HG03558 (cell line): ENCODE measurements around the gene ADAT2.

Experiments used
- ATAC-seq: cut with Tn5 transposase; IDR thresholded peaks from one replicate; pipeline ENCODE4 v1.9.1; 2021; ENCODE audit warnings: moderate number of reproducible peaks; ENCODE audit not compliant: unreplicated experiment; ENCODE audit errors: extremely low read depth

ADAT2 gene

DNA sequence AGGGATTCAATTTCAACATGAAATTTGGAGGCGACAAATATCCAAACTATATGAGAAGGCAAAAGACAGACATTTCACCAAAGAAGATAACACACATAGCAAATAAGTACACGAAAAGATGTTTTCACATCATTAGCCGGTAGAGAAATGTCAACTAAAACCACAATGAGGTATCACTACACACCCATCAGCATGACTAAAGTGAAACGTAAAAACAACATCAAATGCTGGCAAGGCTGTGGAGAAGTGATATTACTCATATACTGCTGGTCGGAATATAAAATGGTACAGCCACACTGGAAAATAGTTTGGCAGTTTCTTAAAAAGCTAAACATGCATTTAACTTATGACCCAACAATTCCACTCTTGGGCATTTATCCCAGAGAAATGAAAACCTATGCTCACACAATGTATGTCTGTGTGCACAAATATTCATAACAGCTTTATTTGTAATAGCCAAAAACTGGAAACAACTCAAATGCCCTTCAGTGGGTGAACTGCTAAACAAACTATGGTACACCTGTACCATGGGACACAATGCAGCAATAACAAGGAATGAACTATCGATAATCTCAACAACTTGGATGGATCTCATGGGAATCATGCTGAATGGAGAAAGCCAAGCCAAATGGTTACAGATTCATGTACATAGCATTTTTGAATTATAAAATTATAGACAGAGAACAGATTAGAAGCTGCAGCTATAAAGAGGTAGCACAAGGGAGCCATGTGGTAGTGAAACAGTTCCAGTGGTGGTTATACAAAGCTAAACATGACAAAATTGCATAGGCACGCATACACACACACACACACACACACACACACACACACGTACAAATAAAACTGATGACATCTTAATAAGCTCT is 8.6 kb downstream of the ADAT2 start:
- no peak for ATAC-seq

GRCh38 chr6:143441010-143441409 is 9.5 kb downstream of the ADAT2 start:
- no peak for ATAC-seq

DNA sequence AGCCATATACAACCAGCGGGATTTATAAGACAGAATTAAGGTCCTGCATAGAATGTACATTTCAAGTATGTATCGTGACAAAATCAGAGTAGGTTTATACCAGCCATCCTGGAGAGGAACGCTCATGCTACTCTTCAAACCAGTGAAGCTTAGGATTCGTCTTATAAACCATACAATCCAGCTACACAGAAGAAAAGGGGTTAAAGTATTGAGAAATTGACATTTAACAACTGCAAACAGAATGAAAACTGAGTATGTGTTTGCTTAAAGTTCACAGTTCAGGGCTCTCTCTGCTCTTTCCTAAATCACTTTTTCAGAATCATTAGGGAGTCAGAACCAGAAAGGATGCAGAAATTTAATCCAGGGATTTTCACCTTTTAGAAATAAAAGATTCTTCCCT is 17.9 kb downstream of the ADAT2 start:
- no peak for ATAC-seq

DNA sequence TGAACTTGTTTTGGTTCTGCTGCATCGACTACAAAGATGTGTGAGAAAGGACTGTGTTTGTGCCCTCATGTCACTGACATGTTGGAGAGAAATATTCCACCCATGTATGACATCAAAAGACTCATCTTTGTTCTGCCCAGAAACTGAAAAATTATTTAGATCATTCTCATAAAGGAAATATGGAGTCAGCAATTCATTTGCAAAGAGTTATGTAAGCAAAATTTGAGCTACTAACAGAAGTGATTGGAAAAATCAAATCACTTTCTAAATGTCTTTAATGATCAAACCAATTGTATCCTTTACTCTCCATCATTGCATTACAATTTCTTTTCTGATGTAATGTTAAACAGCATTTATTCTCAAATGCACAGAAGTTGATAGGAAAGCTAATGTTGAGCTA is 19.3 kb downstream of the ADAT2 start:
- no peak for ATAC-seq

- ATAC-seq, result no peak
Observed at GRCh38 chr6:143429970-143430369, 20.5 kb downstream of the ADAT2 start.

- ATAC-seq, result peak; percentile 99
Observed at GRCh38 chr6:143427109-143427817, 23.2 kb downstream of the ADAT2 start.

DNA sequence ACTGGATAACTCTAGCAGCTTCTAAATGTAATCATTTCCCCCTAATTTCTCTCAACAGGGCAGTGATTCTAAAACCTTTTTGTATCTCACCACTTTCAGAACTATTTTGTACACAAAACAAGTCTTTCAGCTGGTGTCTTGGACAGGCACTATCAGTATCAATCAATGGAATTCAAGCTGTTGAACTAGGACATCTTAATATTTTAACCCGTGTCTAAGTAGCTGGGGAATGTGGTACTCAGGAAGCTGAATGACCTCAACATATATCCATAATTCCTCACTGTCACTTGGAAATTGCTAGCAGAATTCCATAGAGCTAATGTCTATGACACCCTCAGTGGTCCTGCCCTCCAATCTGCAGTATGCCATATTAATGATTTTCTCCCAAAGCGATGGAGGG is 24.5 kb downstream of the ADAT2 start:
- ATAC-seq, result no peak

DNA sequence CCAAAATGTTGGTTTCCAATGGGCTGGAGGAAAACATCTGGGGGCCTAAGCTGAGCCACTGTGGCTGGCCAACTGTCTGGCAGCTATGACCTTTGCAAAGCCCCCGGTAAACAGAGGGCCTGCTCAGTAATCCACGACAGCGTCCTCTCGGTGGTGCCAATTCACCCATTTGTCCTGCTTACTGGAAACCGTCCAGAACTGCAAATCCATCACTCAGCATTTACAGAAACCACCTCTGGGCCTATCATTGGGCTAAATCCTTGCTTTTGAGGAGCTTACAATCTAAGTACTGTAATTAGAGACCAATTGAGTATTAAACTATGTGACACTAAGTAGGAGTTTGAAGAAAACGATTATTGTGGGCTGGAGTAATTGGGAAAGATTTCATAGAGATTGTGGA is 31.0 kb downstream of the ADAT2 start:
- ATAC-seq, result no peak

- ATAC-seq, result no peak
Observed at GRCh38 chr6:143414769-143415168, 35.7 kb downstream of the ADAT2 start.

GRCh38 chr6:143410859-143411270 is 39.6 kb downstream of the ADAT2 start:
- no peak for ATAC-seq

DNA sequence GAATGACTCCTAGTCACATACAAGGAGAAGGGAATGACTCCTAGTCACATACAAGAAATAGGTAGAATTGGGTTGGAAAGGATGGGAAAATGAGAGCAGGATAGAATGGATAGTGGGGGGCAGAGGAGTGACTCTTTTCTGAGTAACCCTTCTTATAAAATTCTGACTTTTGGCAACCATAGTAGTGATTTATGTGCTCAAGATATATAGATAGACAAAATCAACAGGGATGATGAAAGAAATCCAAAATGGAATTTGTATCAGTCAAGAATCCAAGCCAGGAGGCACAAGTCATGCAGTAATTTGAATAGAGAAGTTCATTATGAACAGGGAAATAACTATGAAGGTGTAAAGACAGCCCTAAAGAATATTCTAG is 41.7 kb downstream of the ADAT2 start:
- no peak for ATAC-seq

GRCh38 chr6:143408151-143408786 is 42.2 kb downstream of the ADAT2 start:
- no peak for ATAC-seq

DNA sequence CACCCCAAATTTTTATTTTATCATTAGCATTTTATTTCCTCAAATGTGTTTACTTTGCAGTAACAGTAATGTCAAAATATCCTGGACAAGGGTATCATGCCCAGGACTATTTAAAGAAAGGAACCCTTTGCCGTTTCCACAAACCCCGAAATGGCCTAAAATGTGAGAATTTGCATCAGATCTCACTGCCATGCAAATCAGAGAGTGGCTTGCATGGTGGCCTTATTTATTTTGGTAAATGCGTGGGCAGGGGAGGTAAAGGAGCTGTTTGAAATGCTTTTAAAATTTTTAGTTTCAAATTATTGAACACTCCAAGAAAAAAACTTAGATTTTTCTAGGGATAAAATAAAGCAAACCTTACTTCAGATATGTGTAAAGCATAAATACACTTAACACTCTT is 43.8 kb downstream of the ADAT2 start:
- no peak for ATAC-seq

DNA sequence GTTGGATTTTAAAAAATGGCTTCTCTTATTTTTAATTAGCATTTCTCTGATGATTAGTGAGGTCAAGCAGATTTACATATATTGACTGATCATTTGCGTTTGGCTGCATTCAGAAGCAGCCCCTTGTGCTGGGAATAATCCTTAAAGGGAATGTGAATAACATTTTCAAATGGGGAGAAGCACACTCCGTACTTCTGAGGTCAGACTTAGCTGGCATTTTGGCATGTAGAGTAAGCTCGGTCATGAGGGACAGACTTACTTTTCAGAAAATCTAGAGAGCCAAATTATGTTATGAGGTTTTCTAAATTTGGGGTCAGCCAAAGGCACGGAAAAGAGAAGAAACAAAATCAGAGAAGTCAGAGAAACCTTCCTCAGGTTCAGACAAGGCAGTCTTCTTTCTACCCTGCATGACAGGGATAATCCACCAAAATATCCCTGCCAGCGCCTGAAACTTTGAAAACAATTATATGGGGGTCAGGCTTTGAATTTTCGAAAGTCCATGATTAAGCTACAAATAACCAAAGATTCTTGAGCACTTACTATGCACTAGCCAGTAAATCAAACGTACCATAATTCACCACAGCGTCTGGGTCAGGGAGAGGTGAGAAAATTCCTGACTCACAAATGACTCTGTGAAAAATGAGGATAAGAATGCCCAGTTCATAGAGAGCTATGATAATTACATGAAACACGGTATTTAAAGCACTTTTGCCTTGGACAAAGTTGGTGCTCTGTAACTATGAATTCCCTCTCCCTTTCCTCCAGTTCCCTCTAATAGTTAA is 44.9 kb downstream of the ADAT2 start:
- no peak for ATAC-seq

DNA sequence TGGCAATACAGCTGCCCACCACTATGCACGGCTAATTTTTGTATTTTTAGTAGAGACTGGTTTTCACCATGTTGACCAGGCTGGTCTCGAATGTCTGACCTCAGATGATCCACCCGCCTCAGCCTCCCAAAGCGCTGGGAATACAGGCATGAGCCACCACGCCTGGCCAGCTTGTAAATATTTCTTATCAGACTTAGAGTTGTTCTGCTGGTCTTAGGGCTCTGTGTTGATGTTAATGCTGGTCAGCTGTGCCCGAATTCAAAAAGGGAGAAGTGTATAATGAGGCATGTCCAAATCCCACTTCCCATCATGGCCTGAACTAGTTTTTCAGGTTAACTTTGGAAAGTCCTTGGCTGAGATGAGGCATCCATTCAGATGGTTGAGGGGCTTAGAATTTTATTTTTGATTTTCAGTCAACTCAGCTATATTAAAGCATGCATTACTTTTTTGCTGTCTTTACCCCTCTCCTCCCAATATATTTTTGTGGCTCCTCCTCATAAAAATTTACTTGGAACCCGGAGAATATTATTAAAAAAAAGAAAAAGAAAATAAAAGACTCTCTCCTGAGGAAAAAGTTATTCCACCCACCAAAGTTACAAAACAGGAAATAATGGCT is 47.7 kb downstream of the ADAT2 start:
- no peak for ATAC-seq

DNA sequence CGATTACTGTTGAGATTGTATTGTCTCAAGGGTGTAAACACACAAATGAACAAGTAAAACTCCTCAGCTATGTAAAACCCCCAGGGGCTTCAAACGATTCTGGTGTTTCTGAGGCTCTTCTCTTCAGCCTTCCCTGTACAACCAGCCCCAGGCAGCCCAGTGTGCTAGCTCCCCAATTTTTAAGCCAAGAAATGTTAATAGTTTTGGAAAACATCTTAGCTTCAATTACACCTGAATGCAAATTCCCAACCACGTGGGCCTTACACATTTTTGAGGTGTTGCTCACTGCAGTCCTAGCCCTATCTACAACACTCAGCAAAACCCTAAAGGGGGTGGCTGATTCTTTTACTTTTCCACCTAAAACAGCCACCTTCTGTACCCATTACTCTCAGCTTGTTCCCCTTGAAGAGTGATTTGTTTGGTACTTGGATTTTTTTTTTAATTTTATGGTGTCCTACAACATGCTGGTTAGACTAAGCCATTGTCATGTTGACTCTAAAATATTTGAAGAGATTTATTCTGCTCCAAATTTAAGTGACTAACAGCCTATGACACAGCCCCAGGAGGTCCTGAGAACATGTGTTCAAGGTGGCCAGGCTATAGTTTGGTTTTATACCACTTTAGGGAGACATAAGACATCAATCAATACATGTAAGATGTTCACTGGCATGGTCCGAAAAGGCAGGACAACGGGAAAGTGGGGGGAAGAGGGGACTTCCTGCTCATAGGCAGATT is 48.7 kb downstream of the ADAT2 start:
- ATAC-seq, result no peak

- ATAC-seq, result no peak
Observed at GRCh38 chr6:143401068-143401446, 49.4 kb downstream of the ADAT2 start.

GRCh38 chr6:143400258-143401067 is 50.0 kb downstream of the ADAT2 start:
- no peak for ATAC-seq

GRCh38 chr6:143399775-143400174 is 50.7 kb downstream of the ADAT2 start:
- ATAC-seq, result no peak
